ENCODE results near the gene EIF3CL.
"Not testable (repeated sequence)": the region's sequence is repeated elsewhere in the genome, so short reads cannot be mapped to it uniquely, and the experiment has no call there.

The EIF3CL gene

GRCh38 chr16:28338230-28338629, 65.4 kb downstream of the EIF3CL start:
- DNase-seq, result not testable (repeated sequence)

- not testable (repeated sequence) for DNase-seq
Measured at GRCh38 chr16:28336940-28337710, 66.5 kb downstream of the EIF3CL start.

- not testable (repeated sequence) for DNase-seq
Measured at GRCh38 chr16:28335678-28336077, 68.0 kb downstream of the EIF3CL start.

- DNase-seq, result not testable (repeated sequence)
Measured at GRCh38 chr16:28332632-28333031, 71.0 kb downstream of the EIF3CL start.

GRCh38 chr16:28330981-28331380, 72.7 kb downstream of the EIF3CL start:
- not testable (repeated sequence) for DNase-seq

- not testable (repeated sequence) for DNase-seq
Measured at GRCh38 chr16:28330232-28330631, 73.4 kb downstream of the EIF3CL start.

Measured in stimulated activated CD4-positive, alpha-beta T cell treated with anti-CD3 and anti-CD28 coated beads, Interleukin-2, amount 100 ng/mL, for 48 hours (primary cell).